Ovary (tissue), 9 donors: ENCODE data around the gene AP1G1. TPM values are rescaled to one million over a fixed set of nuclear protein-coding genes. Genes with fewer than 3 reads are reported as not detected.
A peak's percentile ranks its signal among the peaks of the same experiment; 100 is the strongest.

Source experiments
- DNase-seq, 5 donors: peaks; one replicate each; pipeline ENCODE4 v3.0.0-alpha.2; 2019 to 2020
- H3K27ac ChIP-seq, 2 donors: fragments of 200-600 bp; one replicate each; pipeline versions ENCODE4 v1.5.1 to v1.8.0; 2019 to 2022
- H3K27me3 ChIP-seq: fragments of 200-600 bp; one replicate; pipeline ENCODE4 v1.8.0; 2022
- H3K36me3 ChIP-seq: fragments of 200-600 bp; sonication (generic); one replicate; pipeline ENCODE4 v1.5.1; 2019
- H3K4me1 ChIP-seq: one replicate; pipeline ENCODE4 v1.8.1; 2013; ENCODE audit warnings: mild to moderate bottlenecking, moderate library complexity; ENCODE audit not compliant: insufficient read depth
- H3K4me3 ChIP-seq: fragments of 200-600 bp; sonication (generic); one replicate; pipeline ENCODE4 v1.5.1; 2017
- H3K9me3 ChIP-seq, 2 donors: fragments of 200-600 bp in 1 of 2; sonication (generic) in 1 of 2; one replicate each; pipeline versions ENCODE4 v1.5.1 to v1.8.1; 2013 to 2019; ENCODE audit warnings: mild to moderate bottlenecking in 1 of 2, moderate library complexity in 1 of 2
- CTCF ChIP-seq, 3 donors: fragments of 450-650 bp in 2 of 3; fragments of 200-600 bp in 1 of 3; IDR thresholded peaks; one replicate each; pipeline versions ENCODE4 v1.5.1 to v1.8.0; 2016 to 2022; ENCODE audit warnings: antibody characterized with exemption in 3 of 3, mild to moderate bottlenecking in 1 of 3
- EP300 ChIP-seq: sonication (generic); formaldehyde crosslinking; IDR thresholded peaks from one replicate; pipeline ENCODE4 v1.6.1; 2017; ENCODE audit warnings: antibody characterized with exemption
- POLR2A ChIP-seq: fragments of 450-650 bp; IDR thresholded peaks from one replicate; pipeline ENCODE4 v1.6.1; 2017; ENCODE audit warnings: antibody characterized with exemption, mild to moderate bottlenecking, moderate library complexity
- WGBS, 3 donors: extraction: QIAGEN DNeasy Blood & Tissue Kit in 1 of 3; methylation state at CpG; one replicate each; pipeline versions ENCODE4 v1.1.5 to v1.1.7; 2013 to 2017; 5-methylcytosine and 5-hydroxymethylcytosine counted together
- intact Hi-C, 4 donors: fragments of 100-400 bp; cut with DNase I; formaldehyde crosslinking; loops; one replicate each; pipeline versions ENCODE4 v1.11.0 to v1.15.1; 2022 to 2023
- polyA plus RNA-seq, 2 donors: library from polyadenylated mRNA; stranded (reverse); fragments of 200-250 nt in 1 of 2; fragments of 350-450 nt in 1 of 2; fragmentation: Illumina TruSeq in 1 of 2; extraction: RNeasy Lipid Tissue Mini Kit (QIAGEN cat#74804) in 1 of 2; gene quantifications; one replicate each; pipeline ENCODE4 v1.2.3, GENCODE V29; 2013 to 2014
- total RNA-seq, 7 donors: library from RNA; depleted of rRNA in 2 of 7; stranded (reverse); fragments of >200 nt in 2 of 7; fragmentation: NEBNext Ultra II Directional in 3 of 7; extraction: Animal tissue kit (Norgen Biotek cat#: 25700) in 3 of 7; gene quantifications; one replicate each; pipeline versions ENCODE4 v1.1.0 to v1.2.4, GENCODE V29; 2016 to 2023
- donor health status: DM: no; HTN: no; CAD: no; lungs with moderate emphysema.
- donor health status: DM: no; HTN: no; CAD: no.
- donor health status: Bipolar disorder and iron deficiency.
- donor health status: DM: yes; HTN: yes; CAD: no.
- donor health status: DM: no; HTN: no; CAD: no.
- donor health status: DM: yes; HTN: yes; CAD: no.

AP1G1 gene
- total and polyA plus RNA-seq, 9 donors, result 14.2 to 71.7 (median 54.3) TPM

GRCh38 chr16:71727551-71728324, 80.9 kb downstream of the AP1G1 start:
- H3K27ac ChIP-seq, result no peak overlapping the region
- TF ChIP-seq CTCF (IDR thresholded peaks at IDR 0.05), result no peak
- no peak for TF ChIP-seq EP300
- no peak for TF ChIP-seq POLR2A
- no peaks in the 10 kb centered on the region for H3K27me3 ChIP-seq
- H3K4me3 ChIP-seq, result no peak overlapping the region
- DNase-seq, result no peak
- no peaks in the 10 kb centered on the region for H3K36me3 ChIP-seq
- 84 to 88% (median 87%) methylated on average over 8 of the region's 8 CpGs for WGBS, 3 donors
- peaks cover 4% of the 10 kb centered on the region for H3K4me1 ChIP-seq
- H3K9me3 ChIP-seq, result no peaks in the 10 kb centered on the region
- intact Hi-C loops, result no loop called here

DNA sequence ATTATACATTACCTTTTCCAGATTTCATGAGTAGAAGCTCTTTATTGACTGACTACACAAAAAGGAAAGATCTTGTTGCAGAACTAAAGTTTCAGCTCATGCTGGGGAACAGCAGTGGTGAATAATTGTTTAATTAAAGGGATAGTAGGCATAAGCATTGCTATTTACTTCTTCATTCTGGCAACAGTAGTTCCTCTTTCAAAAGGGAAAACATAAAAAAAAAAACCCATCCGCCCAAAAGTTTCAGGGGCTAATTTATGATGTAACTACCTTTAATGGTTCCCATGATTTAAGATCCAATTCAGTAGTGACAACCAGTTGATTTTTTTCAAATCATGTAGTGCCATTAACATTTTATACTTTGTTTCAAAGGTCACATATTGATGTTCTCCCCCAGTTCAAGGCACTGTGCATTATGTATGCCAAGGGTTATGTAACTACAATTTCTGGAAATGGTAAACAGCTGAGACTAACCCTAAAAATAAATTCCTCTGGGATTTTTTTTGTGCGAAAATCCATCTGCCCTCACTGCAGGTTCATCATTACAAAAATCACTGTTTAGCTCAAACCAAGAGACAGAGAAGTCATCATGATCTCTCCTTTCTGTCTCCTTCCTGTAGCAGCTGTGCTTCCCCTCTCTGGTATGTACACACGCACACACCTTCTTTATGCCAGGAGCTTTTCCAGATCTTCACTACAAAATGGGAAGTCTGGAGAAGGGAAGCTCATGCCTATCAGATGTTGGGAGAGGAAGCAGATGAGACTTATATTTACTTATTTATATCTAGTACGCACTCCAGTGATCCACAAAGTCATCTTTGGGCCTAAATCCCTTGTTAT, 81.9 kb downstream of the AP1G1 start:
- H3K4me3 ChIP-seq, result no peak overlapping the region
- peaks cover 4% of the 10 kb centered on the region for H3K4me1 ChIP-seq
- TF ChIP-seq CTCF (IDR thresholded peaks at IDR 0.05) (no peak), EP300 (no peak), POLR2A (no peak)
- H3K9me3 ChIP-seq, result no peaks in the 10 kb centered on the region
- no peaks in the 10 kb centered on the region for H3K36me3 ChIP-seq
- WGBS, 3 donors, result 45 to 54% (median 48%) methylated on average over 4 of the region's 4 CpGs
- no peaks in the 10 kb centered on the region for H3K27me3 ChIP-seq
- peak overlapping the region in 1 of 2 donors; percentile 3 for H3K27ac ChIP-seq
- DNase-seq, result no peak
- intact Hi-C loops, result no loop called here

DNA sequence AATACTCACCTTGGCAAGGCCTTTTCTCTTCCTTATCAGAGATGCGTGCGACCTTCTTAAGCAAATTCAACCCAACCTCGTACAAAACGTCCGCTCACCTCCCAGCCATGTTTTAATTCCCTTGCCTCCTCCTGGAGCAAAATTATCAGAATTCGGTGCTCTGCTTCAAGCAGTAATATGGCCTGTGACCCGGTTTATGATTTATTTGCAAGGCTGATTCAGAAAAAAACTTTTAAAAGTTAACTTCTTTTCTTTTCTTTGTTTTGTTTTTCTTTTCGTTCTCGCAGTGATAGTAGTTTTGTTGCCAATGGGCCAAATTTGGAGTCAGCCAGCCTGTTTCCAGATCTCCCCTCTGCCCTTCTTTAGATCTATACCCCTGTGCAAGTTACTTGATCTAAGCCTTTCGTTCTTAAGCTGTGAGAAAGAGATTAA, 84.3 kb downstream of the AP1G1 start, which contains the start of gene PHLPP2:
PHLPP2 (minus strand) TSS at position 382 of the 432 bp plus-strand sequence. CDS start 9,906 bp downstream, outside the sequence.
- Histone ChIP-seq H3K4me1 (peaks cover 4% of the 10 kb centered on the region), H3K27ac (peak within 1 kb of the TSS; percentile 90 to 95), H3K27me3 (no peaks in the 10 kb centered on the region), H3K36me3 (no peaks in the 10 kb centered on the region), H3K4me3 (peak within 1 kb of the TSS; percentile 70), H3K9me3 (no peaks in the 10 kb centered on the region)
- no peak for DNase-seq
- TF ChIP-seq CTCF (IDR thresholded peaks at IDR 0.05) (no peak), POLR2A (no peak), EP300 (no peak)
- WGBS, 3 donors, result 5 to 11% (median 8%) methylated on average over 10 of the region's 10 CpGs
- intact Hi-C loops, result no loop called here

DNA sequence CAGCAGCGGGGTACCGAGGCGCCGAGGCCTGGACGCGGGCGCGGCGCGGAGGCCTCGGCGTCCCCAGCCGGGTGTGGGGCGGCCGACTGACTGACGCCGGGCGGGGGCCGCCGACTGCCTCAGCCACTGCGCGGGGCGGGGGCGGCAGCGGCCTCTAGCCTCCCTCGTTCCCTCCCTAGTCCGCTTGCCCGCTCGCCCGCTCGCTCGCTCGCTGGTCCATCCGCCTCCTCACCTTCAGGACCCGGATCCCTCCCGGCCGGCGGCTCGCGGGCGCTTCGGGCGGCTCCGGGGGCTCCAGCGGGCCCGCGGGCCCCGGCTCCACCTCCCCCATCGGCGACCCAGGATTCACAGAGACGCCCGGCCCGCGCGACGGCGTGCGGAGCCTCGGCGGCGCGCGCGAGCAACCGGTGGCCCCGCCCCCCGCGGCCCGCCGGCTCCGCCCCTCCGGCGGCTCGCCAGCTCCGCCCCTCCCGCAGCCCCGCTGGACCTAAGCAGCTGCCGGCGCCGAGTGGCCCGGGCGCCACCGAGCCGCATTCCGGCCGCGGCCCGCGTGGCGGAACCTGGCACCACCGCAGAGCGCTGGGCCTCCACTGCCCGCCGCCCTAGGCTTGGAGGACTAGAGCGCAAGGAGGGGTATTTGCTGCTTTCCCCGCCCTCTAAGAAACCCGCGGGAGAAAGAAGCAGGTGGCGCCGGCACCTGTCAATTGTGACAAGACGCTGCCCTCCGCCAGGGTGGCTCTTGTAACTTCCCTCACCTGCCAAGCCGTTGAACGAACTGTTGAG, 84.9 kb downstream of the AP1G1 start:
- no peaks in the 10 kb centered on the region for H3K36me3 ChIP-seq
- H3K27me3 ChIP-seq, result no peaks in the 10 kb centered on the region
- no peaks in the 10 kb centered on the region for H3K9me3 ChIP-seq
- WGBS, 3 donors, result 0% methylated on average over 17 to 104 of the region's 104 CpGs
- TF ChIP-seq CTCF (IDR thresholded peaks at IDR 0.05) (no peak), POLR2A (peak; percentile 40)
- DNase-seq, result peak; percentile 72 to 87 (median 79)
- H3K27ac ChIP-seq, result peak overlapping the region; percentile 90 to 95
- H3K4me1 ChIP-seq, result peaks cover 4% of the 10 kb centered on the region
- H3K4me3 ChIP-seq, result peak overlapping the region; percentile 70
- intact Hi-C loops, result no loop called here
